Mucosa of descending colon (tissue), 3 donors: ENCODE data around the gene PDLIM5. TPM values are rescaled to one million over a fixed set of nuclear protein-coding genes. Genes with fewer than 3 reads are reported as not detected.

Source experiments
- ATAC-seq: fragments of 200-7000 bp; cut with Tn5 transposase; one replicate; pipeline ENCODE4 v1.9.1; 2020; ENCODE audit warnings: mild to moderate bottlenecking, moderate library complexity
- DNase-seq, 3 donors: peaks; one replicate each; pipeline ENCODE4 v3.0.0-alpha.2; 2020
- H3K36me3 ChIP-seq: fragments of 200-600 bp; one replicate; pipeline ENCODE4 v1.8.0; 2021; ENCODE audit warnings: low read depth, mild to moderate bottlenecking
- H3K4me1 ChIP-seq: fragments of 200-600 bp; one replicate; pipeline ENCODE4 v1.8.0; 2021; ENCODE audit warnings: low read depth, mild to moderate bottlenecking
- H3K4me3 ChIP-seq: fragments of 200-600 bp; one replicate; pipeline ENCODE4 v1.8.0; 2021; ENCODE audit warnings: mild to moderate bottlenecking
- H3K9me3 ChIP-seq: fragments of 200-600 bp; one replicate; pipeline ENCODE4 v1.8.0; 2021; ENCODE audit warnings: mild to moderate bottlenecking
- intact Hi-C, 2 donors: fragments of 100-400 bp; cut with DNase I in 1 of 2; cut with micrococcal nuclease in 1 of 2; formaldehyde crosslinking; loops; one replicate each; pipeline versions ENCODE4 v1.11.0 to v1.11.1; 2022; cut with DNase I, micrococcal nuclease
- total RNA-seq, 3 donors: library from RNA; stranded (reverse); fragmentation: NEBNext Ultra II Directional in 2 of 3; extraction: Animal tissue kit (Norgen Biotek cat#: 25700) in 2 of 3; gene quantifications; one replicate each; pipeline versions ENCODE4 v1.2.1 to v1.2.4, GENCODE V29; 2021 to 2023
- TF ChIP-seq, protein P1 (sequence below): fragments of 200-600 bp; IDR thresholded peaks from one replicate; pipeline ENCODE4 v1.8.0; 2022; ENCODE audit warnings: antibody characterized with exemption, mild to moderate bottlenecking
- donor health status: DM: no; HTN: no; CAD: no; lungs with moderate emphysema.
- donor health status: DM: no; HTN: no; CAD: no.
- donor health status: DM: no; HTN: yes; CAD: no.

Gene PDLIM5
- total RNA-seq, 3 donors from 2014 or later: 137 to 183 (median 160) TPM

GRCh38 chr4:94649381-94650133, 197.8 kb downstream of the PDLIM5 start:
- TF ChIP-seq, protein P1, sequence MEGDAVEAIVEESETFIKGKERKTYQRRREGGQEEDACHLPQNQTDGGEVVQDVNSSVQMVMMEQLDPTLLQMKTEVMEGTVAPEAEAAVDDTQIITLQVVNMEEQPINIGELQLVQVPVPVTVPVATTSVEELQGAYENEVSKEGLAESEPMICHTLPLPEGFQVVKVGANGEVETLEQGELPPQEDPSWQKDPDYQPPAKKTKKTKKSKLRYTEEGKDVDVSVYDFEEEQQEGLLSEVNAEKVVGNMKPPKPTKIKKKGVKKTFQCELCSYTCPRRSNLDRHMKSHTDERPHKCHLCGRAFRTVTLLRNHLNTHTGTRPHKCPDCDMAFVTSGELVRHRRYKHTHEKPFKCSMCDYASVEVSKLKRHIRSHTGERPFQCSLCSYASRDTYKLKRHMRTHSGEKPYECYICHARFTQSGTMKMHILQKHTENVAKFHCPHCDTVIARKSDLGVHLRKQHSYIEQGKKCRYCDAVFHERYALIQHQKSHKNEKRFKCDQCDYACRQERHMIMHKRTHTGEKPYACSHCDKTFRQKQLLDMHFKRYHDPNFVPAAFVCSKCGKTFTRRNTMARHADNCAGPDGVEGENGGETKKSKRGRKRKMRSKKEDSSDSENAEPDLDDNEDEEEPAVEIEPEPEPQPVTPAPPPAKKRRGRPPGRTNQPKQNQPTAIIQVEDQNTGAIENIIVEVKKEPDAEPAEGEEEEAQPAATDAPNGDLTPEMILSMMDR: no peak
- Histone ChIP-seq H3K36me3 (no peaks in the 10 kb centered on the region), H3K4me1 (peaks cover 11% of the 10 kb centered on the region), H3K9me3 (no peaks in the 10 kb centered on the region), H3K4me3 (no peak overlapping the region)
- intact Hi-C loops: no loop called here
- DNase-seq (no peak), ATAC-seq (no peak)

- Histone ChIP-seq H3K4me3 (no peak overlapping the region), H3K4me1 (peaks cover 11% of the 10 kb centered on the region), H3K36me3 (no peaks in the 10 kb centered on the region), H3K9me3 (no peaks in the 10 kb centered on the region)
- DNase-seq (no peak), ATAC-seq (peak; percentile 32)
- intact Hi-C loops: no loop called here
- TF ChIP-seq, protein P1: no peak
Measured at GRCh38 chr4:94650134-94650495, 198.4 kb downstream of the PDLIM5 start.

DNA sequence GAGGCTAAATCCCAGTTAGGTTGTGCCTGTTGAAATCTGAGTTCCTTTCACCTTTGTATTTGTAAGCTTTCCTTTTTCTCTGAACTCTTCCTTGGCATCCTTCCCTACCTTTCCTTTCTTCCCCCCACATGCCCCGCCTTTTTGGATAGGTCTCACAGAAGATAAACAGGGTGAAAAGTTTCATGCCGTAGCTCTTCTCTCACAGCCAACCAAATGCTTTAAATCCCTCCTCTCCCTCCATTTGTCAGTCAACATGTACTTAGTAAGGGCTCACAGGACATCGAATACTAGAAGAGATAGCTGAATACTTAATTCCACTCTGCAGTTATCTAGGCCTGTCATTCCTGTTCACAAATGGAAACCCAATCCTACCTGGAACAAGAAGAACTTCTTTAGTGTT, 198.9 kb downstream of the PDLIM5 start:
- Histone ChIP-seq H3K4me3 (no peak overlapping the region), H3K36me3 (no peaks in the 10 kb centered on the region), H3K9me3 (no peaks in the 10 kb centered on the region), H3K4me1 (peaks cover 11% of the 10 kb centered on the region)
- peak; percentile 45 for ATAC-seq
- TF ChIP-seq, protein P1: no peak
- peak in 1 of 3 donors; percentile 12 for DNase-seq
- intact Hi-C loops: no loop called here

- Histone ChIP-seq H3K9me3 (no peaks in the 10 kb centered on the region), H3K36me3 (no peaks in the 10 kb centered on the region), H3K4me3 (no peak overlapping the region), H3K4me1 (peaks cover 11% of the 10 kb centered on the region)
- peak; percentile 82 for ATAC-seq
- no peak for DNase-seq
- intact Hi-C loops: no loop called here
- TF ChIP-seq, protein P1: no peak
Measured at GRCh38 chr4:94653095-94653649, 201.4 kb downstream of the PDLIM5 start.

DNA sequence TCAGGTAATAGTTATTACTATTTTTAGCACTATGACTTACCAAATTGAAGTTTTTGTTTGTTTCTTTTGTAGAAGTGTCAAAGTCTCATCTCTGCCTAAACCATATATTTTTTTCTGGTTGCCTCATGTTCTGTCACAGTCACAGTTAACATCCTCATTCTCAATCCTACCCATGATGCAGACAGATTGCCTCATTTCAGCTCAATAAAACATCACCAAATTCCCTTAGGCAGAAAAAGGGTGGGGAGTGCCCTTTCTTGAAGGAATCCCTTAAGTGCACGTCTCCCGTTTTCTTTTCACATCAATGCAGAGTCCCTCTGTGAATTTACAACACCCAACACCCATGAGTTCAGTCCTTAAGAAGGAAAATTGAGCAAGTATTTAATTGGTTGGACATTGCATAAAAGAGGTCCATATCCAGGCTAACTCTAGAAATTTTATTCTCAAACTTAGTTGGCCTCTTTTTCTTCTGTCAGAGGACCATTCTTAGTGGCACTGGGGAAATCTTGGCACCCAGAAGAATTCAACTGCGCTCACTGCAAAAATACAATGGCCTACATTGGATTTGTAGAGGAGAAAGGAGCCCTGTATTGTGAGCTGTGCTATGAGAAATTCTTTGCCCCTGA, 202.4 kb downstream of the PDLIM5 start:
- H3K36me3 ChIP-seq: no peaks in the 10 kb centered on the region
- TF ChIP-seq, protein P1: no peak
- peaks cover 11% of the 10 kb centered on the region for H3K4me1 ChIP-seq
- H3K9me3 ChIP-seq: no peaks in the 10 kb centered on the region
- H3K4me3 ChIP-seq: no peak overlapping the region
- DNase-seq (no peak), ATAC-seq (no peak)
- intact Hi-C loops: no loop called here
